22Rv1 (cell line): ENCODE results near the gene TTLL5.

Experiments used
- CTCF ChIP-seq: fragments of 450-650 bp; IDR thresholded peaks from 2 replicates; pipeline ENCODE4 v1.5.1; 2017; ENCODE audit warnings: mild to moderate bottlenecking
- ZFX ChIP-seq: fragments of 450-650 bp; IDR thresholded peaks from 2 replicates; pipeline ENCODE4 v1.6.1; 2017; ENCODE audit warnings: antibody characterized with exemption, borderline replicate concordance

DNA sequence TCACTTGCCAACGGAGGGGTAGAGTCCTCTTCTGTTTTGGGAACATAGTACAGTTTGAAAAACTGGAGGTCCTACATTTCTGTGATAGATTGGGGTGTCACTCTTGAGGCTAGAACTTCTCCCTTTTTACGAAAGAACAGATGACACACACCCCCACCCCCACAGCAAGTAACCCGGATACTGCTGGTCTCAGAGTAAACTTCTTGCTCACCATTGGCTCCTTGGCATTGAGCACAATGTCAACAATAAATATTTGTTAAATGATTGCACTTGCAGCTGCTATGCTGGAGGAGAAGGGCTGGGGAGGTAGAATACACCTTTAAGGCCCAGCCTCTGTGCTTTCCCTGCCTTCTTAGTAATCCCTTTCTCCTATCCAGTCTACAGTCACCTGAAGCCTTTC is 170.9 kb downstream of the TTLL5 start:
- TF ChIP-seq CTCF (no peak), ZFX (no peak)
